ENCODE measurements around the gene DPYSL4.
A peak's percentile ranks its signal among the peaks of the same experiment; 100 is the strongest.

The DPYSL4 gene

GRCh38 chr10:132243141-132243540, 56.4 kb downstream of the DPYSL4 start:
- DNase-seq (ENCODE audit: low read depth) = no peak

GRCh38 chr10:132243626-132244025, 56.9 kb downstream of the DPYSL4 start:
- DNase-seq (ENCODE audit: low read depth) = no peak

- DNase-seq (ENCODE audit: low read depth) = no peak
These were observed 58.3 kb downstream of the DPYSL4 start for GRCh38 chr10:132245056-132245455.

GRCh38 chr10:132246296-132246695, 59.5 kb downstream of the DPYSL4 start:
- no peak for DNase-seq (ENCODE audit: low read depth)

GRCh38 chr10:132247943-132248342, 61.2 kb downstream of the DPYSL4 start:
- DNase-seq (ENCODE audit: low read depth) = no peak

GRCh38 chr10:132248455-132249225, 61.9 kb downstream of the DPYSL4 start:
- DNase-seq (ENCODE audit: low read depth) = peak; percentile 13

GRCh38 chr10:132249226-132249724, 62.5 kb downstream of the DPYSL4 start:
- DNase-seq (ENCODE audit: low read depth) = no peak

GRCh38 chr10:132249824-132250375, 63.2 kb downstream of the DPYSL4 start:
- no peak for DNase-seq (ENCODE audit: low read depth)

- no peak for DNase-seq (ENCODE audit: low read depth)
These were observed 64.0 kb downstream of the DPYSL4 start for GRCh38 chr10:132250481-132251475.

- no peak for DNase-seq (ENCODE audit: low read depth)
These were observed 65.2 kb downstream of the DPYSL4 start for GRCh38 chr10:132251928-132252327.

- no peak for DNase-seq (ENCODE audit: low read depth)
These were observed 65.7 kb downstream of the DPYSL4 start for GRCh38 chr10:132252412-132252811.

GRCh38 chr10:132253092-132253687, 66.4 kb downstream of the DPYSL4 start:
- no peak for DNase-seq (ENCODE audit: low read depth)

- no peak for DNase-seq (ENCODE audit: low read depth)
These were observed 68.1 kb downstream of the DPYSL4 start for GRCh38 chr10:132254841-132255240.

Measured in activated T-helper 9 cell treated with anti-CD3 and anti-CD28 coated beads, Interleukin-2, amount 50 U/mL, for 16 hours (primary cell).